SK-N-MC (cell line): ENCODE results near the gene CBL.

Source experiments
- DNase-seq: peaks from one replicate; pipeline ENCODE4 v3.0.0-alpha.2; 2011; ENCODE audit warnings: low read depth, low spot score
- H3K27ac ChIP-seq: fragments of 200-600 bp; sonication (generic); 2 replicates; pipeline ENCODE4 v1.5.1; 2016; ENCODE audit warnings: mixed run types
- H3K36me3 ChIP-seq: fragments of 200-600 bp; sonication (generic); 2 replicates; pipeline ENCODE4 v1.6.1; 2017; ENCODE audit warnings: antibody characterized with exemption, low read length, mixed read lengths; ENCODE audit not compliant: insufficient read depth
- H3K4me3 ChIP-seq: fragments of 200-600 bp; sonication (generic); 2 replicates; pipeline ENCODE4 v1.5.1; 2016
- H3K9ac ChIP-seq: fragments of 200-600 bp; sonication (generic); 2 replicates; pipeline ENCODE4 v1.8.0; 2017; ENCODE audit warnings: mixed run types, mixed read lengths; ENCODE audit not compliant: insufficient read length
- H3K9me3 ChIP-seq: fragments of 200-600 bp; sonication (generic); 2 replicates; pipeline ENCODE4 v1.6.1; 2017; ENCODE audit warnings: low read depth, mild to moderate bottlenecking, antibody characterized with exemption, low read length, moderate library complexity, mixed read lengths
- EZH2 ChIP-seq: fragments of 200-600 bp; sonication (generic); IDR thresholded peaks from one replicate; pipeline ENCODE4 v1.6.1; 2017; ENCODE audit warnings: antibody characterized with exemption
- FOXP2 ChIP-seq: optimal IDR thresholded peaks from 2 replicates; pipeline ENCODE3; 2011; ENCODE audit warnings: mild to moderate bottlenecking, moderate library complexity; ENCODE audit not compliant: insufficient read depth; ENCODE audit errors: extremely low read length, control extremely low read depth
- POLR2AphosphoS5 ChIP-seq: IDR thresholded peaks from 2 replicates; pipeline ENCODE4 v1.6.1; 2012; ENCODE audit warnings: mild to moderate bottlenecking, low read depth, low read length, borderline replicate concordance

CBL gene

GRCh38 chr11:119248750-119249670, 42.9 kb downstream of the CBL start:
- Histone ChIP-seq H3K36me3 (no peaks in the 10 kb centered on the region), H3K4me3 (no peak overlapping the region), H3K9me3 (no peaks in the 10 kb centered on the region), H3K27ac (no peak overlapping the region), H3K9ac (no peak overlapping the region)
- no peak for DNase-seq
- TF ChIP-seq FOXP2 (no peak), POLR2AphosphoS5 (no peak), EZH2 (no peak)

- DNase-seq: no peak
Observed at GRCh38 chr11:119249671-119250010, 43.5 kb downstream of the CBL start.

DNA sequence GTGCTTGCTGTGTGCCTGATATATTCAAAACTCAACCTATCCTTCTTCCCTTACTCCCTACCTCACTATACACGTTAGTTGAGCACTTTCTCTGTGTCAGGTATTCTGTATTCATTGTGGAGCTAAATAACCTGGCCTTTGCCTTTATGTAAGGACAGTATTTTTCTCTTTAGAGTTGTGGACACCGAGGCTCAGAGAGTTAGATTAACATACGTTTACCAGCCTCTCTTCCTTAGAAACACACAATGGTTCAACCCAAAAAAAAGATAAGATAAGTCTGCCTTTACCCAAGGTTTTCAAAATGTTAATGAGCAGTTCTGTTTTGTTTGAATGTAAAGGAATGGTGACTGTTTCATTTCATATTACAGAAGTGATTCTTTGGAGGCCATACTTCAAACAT, 45.0 kb downstream of the CBL start:
- no peak for DNase-seq
- no peak overlapping the region for H3K4me3 ChIP-seq
- no peak overlapping the region for H3K27ac ChIP-seq
- H3K9me3 ChIP-seq: no peaks in the 10 kb centered on the region
- H3K9ac ChIP-seq: no peak overlapping the region
- no peaks in the 10 kb centered on the region for H3K36me3 ChIP-seq
- TF ChIP-seq POLR2AphosphoS5: no peak
- no peak for TF ChIP-seq EZH2
- TF ChIP-seq FOXP2: no peak

More at GRCh38 chr11:119249671-119250010, 43.5 kb downstream of the CBL start:
- no peak overlapping the region for H3K27ac ChIP-seq
- H3K9ac ChIP-seq: no peak overlapping the region
- TF ChIP-seq FOXP2 (no peak), EZH2 (no peak), POLR2AphosphoS5 (no peak)
- H3K36me3 ChIP-seq: no peaks in the 10 kb centered on the region
- H3K4me3 ChIP-seq: no peak overlapping the region
- H3K9me3 ChIP-seq: no peaks in the 10 kb centered on the region

GRCh38 chr11:119254239-119254638, 48.1 kb downstream of the CBL start:
- TF ChIP-seq FOXP2 (no peak), POLR2AphosphoS5 (no peak), EZH2 (no peak)
- no peaks in the 10 kb centered on the region for H3K36me3 ChIP-seq
- no peaks in the 10 kb centered on the region for H3K9me3 ChIP-seq
- H3K27ac ChIP-seq: no peak overlapping the region
- no peak overlapping the region for H3K4me3 ChIP-seq
- no peak overlapping the region for H3K9ac ChIP-seq
- no peak for DNase-seq

DNA sequence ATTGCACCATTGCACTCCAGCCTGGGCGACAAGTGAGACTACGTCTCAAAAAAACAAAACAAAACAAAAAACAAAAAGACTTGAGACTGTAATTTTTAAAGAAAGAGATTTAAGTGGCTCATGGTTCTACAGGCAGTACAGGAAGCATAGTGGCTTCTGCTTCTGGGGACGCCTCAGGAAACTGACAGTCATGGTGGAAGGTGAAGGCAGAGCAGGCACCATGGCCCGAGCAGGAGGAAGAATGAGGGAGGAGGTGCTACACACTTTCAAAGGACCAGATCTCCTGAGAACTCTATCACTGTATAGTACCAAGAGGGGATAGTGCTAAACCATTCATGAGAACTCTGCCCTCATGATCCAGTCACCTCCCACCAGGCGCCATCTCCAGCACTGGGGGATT, 52.0 kb downstream of the CBL start:
- H3K9ac ChIP-seq: no peak overlapping the region
- TF ChIP-seq POLR2AphosphoS5 (no peak), FOXP2 (no peak), EZH2 (no peak)
- H3K36me3 ChIP-seq: no peaks in the 10 kb centered on the region
- DNase-seq: no peak
- no peak overlapping the region for H3K27ac ChIP-seq
- no peak overlapping the region for H3K4me3 ChIP-seq
- no peaks in the 10 kb centered on the region for H3K9me3 ChIP-seq

DNA sequence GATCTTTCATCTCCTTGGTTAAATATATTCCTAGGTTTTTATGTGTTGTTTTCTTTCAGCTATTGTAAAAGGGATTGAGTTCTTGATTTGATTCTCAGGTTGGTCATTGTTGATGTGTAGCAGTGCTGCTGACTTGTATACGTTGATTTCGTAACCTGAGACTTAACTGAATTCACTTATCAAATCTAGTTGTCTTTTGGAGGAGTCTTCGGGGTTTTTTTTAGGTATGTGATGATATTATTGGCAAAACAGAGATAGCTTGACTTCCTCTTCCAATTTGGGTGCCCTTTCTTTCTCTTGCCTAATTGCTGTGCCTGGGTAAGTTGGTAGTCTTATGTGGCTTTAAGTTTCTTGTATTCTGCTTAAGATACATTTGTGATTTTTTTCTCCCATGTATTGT, 52.8 kb downstream of the CBL start:
- Histone ChIP-seq H3K36me3 (no peaks in the 10 kb centered on the region), H3K4me3 (no peak overlapping the region), H3K27ac (no peak overlapping the region), H3K9me3 (no peaks in the 10 kb centered on the region), H3K9ac (no peak overlapping the region)
- DNase-seq: no peak
- TF ChIP-seq FOXP2: no peak
- no peak for TF ChIP-seq POLR2AphosphoS5
- TF ChIP-seq EZH2: no peak

DNA sequence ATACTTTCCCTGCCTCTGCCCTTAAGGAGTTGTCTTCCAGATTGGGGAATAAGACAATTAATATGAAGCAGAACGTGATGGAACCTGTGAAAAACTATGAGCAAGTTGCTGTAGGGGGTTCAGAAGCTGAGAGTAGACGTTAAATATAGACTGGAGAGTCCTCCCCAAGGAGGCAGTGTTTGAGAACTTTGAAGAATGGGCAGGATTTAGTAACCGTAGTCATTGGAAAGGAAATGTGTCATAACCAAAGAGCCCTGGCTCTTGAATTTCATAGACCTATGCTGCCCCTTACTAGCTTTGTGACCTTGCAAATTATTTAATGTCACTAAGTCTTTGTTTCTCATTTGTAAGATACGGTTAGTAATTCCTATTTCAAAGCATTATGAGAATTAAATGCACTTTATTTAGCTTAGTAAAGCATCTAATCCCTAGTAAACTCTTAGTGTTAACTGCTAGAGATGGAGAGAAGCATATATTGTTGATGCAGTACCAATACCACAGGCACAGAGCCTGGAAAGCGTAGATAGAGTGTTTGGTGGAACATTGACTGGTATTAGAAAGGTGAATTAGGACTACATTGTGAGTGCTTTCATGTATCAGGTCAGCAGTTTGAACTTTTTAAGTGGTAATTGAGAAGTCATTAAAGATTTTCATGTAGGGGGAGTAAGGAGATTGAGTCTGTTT, 56.7 kb downstream of the CBL start:
- TF ChIP-seq POLR2AphosphoS5: no peak
- TF ChIP-seq EZH2: no peak
- TF ChIP-seq FOXP2: no peak
- Histone ChIP-seq H3K9ac (no peak overlapping the region), H3K9me3 (no peaks in the 10 kb centered on the region), H3K36me3 (no peaks in the 10 kb centered on the region), H3K4me3 (no peak overlapping the region), H3K27ac (no peak overlapping the region)
- no peak for DNase-seq

- Histone ChIP-seq H3K4me3 (no peak overlapping the region), H3K9me3 (no peaks in the 10 kb centered on the region), H3K27ac (no peak overlapping the region), H3K36me3 (no peaks in the 10 kb centered on the region), H3K9ac (no peak overlapping the region)
- no peak for TF ChIP-seq POLR2AphosphoS5
- TF ChIP-seq EZH2: no peak
- no peak for TF ChIP-seq FOXP2
- no peak for DNase-seq
Observed at GRCh38 chr11:119263352-119263940, 57.3 kb downstream of the CBL start.
